RCC 7860 (cell line): Measurements from ENCODE around the gene SLC2A11.
"Not testable (repeated sequence)": the region's sequence is repeated elsewhere in the genome, so short reads cannot be mapped to it uniquely, and the experiment has no call there.

ENCODE experiments used
- DNase-seq: peaks from one replicate; pipeline ENCODE4 v3.0.0-alpha.2; 2015; ENCODE audit warnings: low spot score
- FAIRE-seq: peaks from 2 replicates; lab custom pipeline; 2012; peaks lifted over from hg19 to GRCh38; lab: Jason Lieb, UNC

Gene SLC2A11

DNA sequence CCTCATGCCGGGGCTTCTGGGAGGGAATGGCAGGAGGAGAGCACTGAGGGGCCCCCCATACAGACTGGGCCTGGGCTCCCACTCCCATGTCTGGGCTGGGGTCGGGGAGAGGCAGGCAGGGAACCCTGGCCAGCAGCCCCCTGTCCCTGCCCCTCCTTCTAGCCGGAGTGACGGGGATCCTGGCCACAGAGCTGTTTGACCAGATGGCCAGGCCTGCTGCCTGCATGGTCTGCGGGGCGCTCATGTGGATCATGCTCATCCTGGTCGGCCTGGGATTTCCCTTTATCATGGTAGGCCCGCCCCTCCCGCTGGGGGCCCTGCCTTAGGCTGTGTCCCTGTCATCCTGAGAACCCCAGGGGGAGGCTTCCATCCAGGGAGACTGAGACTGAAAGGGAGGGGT lies 26.5 kb downstream of the SLC2A11 start:
- DNase-seq (no peak), FAIRE-seq (no peak)

GRCh38 chr22:23888615-23889401 lies 31.1 kb downstream of the SLC2A11 start:
- FAIRE-seq = no peak
- DNase-seq = peak; percentile 7

GRCh38 chr22:23889620-23890019 lies 31.9 kb downstream of the SLC2A11 start:
- DNase-seq (no peak), FAIRE-seq (no peak)

DNA sequence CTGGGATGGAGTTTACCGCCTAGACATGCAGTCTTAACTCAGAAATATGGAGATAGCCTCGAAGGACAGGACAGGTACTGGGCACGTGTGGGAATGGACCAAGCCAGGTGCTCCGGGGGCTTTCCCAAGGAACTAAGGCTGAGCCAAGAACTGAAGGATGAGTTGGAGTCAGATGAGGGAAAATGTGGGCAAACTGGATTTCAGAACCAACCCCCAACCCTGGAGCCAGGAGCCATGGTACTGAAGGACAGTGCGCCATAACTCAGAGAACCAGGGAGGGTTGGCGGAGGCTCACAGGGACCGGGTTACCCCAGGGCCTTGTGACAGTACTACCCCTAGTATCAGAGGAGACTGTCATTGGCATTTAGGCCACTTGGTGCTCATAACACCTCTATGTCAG lies 34.1 kb downstream of the SLC2A11 start:
- DNase-seq (no peak), FAIRE-seq (no peak)

DNA sequence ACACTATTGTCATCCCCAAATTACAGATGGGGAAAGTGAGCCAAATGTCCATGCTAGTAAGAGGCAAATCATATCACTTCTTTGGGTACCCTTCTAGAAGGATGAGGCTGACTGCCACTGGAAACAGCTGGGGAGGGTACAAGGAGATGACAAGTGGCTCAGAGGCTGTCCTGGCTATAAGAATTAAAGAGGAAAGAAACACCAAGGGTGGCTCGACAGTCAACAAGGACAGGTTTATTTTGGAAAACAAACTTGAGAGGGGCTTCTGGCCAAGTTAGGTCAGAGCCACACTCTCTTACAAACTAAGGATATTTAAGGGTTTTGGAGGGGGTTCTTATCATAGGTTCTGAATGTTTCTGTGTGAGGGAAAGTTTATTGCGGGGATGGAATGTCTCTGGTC lies 34.5 kb downstream of the SLC2A11 start:
- no peak for DNase-seq
- FAIRE-seq = no peak

GRCh38 chr22:23892706-23893105 lies 35.0 kb downstream of the SLC2A11 start:
- DNase-seq (no peak), FAIRE-seq (no peak)

DNA sequence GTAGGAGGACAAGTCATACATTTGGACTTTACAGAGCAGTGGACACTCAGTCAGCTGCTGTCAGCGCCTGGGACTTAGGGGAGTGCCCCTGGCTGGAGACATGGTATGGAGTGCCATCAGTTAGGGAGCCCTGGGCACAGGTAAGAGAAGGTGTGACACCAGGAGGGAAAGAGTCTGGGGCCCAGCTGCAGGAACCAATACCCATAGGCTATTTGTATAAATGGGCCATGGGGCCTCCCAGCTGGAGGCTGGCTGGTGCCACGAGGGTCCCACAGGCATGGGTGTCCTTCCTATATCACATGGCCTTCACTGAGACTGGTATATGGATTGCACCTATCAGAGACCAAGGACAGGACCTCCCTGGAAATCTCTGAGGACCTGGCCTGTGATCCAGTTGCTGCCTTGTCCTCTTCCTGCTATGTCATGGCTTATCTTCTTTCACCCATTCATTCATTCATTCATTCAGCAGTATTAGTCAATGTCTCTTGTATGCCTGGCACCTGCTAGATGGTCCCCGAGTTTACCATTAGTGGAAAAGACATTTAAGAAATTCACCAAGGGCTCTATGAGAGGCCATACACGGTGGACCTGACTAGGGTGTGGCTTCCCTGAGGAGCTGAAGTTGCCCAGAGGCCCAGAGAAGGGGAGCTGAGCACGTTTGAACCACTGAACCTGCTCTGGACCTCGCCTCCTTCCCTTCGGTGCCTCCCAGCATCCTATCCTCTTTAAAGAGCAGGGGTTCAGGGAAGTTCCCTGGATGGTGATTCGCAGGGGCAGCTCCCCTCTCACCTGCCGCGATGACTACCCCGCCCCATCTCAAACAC lies 35.7 kb downstream of the SLC2A11 start:
- DNase-seq (no peak), FAIRE-seq (no peak)

DNA sequence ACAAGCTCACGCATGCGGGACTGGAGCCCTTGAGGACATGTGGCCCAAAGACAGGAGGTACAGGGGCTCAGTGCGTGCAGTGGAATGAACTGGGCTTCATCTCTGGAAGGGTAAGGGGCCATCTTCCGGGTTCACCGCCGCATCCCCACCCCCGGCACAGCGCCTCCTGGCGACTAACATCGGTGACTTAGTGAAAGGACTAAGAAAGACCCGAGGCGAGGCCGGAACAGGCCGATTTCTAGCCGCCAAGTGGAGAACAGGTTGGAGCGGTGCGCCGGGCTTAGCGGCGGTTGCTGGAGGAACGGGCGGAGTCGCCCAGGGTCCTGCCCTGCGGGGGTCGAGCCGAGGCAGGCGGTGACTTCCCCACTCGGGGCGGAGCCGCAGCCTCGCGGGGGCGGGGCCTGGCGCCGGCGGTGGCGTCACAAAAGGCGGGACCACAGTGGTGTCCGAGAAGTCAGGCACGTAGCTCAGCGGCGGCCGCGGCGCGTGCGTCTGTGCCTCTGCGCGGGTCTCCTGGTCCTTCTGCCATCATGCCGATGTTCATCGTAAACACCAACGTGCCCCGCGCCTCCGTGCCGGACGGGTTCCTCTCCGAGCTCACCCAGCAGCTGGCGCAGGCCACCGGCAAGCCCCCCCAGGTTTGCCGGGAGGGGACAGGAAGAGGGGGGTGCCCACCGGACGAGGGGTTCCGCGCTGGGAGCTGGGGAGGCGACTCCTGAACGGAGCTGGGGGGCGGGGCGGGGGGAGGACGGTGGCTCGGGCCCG lies 36.5 kb downstream of the SLC2A11 start, which contains the start of gene MIF:
Gene MIF (plus strand): TSS at position 439 of the 765 bp plus-strand sequence. CDS start 92 bp downstream, at position 531.
- FAIRE-seq (no peak), DNase-seq (peak; percentile 85)

DNA sequence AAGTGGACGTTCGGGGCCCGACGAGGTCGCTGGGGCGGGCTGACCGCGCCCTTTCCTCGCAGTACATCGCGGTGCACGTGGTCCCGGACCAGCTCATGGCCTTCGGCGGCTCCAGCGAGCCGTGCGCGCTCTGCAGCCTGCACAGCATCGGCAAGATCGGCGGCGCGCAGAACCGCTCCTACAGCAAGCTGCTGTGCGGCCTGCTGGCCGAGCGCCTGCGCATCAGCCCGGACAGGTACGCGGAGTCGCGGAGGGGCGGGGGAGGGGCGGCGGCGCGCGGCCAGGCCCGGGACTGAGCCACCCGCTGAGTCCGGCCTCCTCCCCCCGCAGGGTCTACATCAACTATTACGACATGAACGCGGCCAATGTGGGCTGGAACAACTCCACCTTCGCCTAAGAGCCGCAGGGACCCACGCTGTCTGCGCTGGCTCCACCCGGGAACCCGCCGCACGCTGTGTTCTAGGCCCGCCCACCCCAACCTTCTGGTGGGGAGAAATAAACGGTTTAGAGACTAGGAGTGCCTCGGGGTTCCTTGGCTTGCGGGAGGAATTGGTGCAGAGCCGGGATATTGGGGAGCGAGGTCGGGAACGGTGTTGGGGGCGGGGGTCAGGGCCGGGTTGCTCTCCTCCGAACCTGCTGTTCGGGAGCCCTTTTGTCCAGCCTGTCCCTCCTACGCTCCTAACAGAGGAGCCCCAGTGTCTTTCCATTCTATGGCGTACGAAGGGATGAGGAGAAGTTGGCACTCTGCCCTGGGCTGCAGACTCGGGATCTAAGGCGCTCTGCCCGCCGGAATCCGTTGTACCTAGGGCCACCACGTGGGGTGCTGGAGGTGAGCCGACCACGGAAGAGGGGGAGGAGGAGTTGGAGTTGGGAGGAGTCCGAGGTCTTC lies 37.3 kb downstream of the SLC2A11 start:
- FAIRE-seq = no peak
- DNase-seq = peak; percentile 77

DNA sequence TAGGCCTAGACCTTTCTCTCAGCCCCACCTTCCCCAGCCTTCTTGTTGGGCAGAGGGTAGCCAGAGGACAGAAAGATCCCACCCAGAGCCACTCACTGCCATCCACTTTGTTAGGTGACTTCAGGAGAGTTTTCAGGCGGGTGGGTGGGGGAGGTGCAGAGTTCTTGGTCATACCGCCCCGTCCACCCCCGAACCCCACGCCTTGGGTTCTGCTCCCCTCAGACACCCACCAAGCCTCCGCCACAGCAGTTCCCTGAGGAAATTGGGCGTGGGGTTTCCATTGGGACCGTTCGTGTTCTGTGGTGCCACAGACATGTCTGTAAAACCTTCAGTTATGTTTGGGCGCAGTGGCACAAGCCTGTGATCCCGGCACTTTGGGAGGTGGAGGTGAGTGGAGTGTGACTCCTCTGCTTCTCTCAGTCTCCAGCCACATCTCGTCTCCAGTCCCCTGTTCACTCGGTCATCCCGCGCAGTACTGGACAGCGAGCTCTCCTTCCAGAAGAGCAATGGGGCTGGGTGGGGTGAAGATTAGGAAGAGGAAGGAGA lies 38.0 kb downstream of the SLC2A11 start:
- FAIRE-seq = no peak
- no peak for DNase-seq

DNA sequence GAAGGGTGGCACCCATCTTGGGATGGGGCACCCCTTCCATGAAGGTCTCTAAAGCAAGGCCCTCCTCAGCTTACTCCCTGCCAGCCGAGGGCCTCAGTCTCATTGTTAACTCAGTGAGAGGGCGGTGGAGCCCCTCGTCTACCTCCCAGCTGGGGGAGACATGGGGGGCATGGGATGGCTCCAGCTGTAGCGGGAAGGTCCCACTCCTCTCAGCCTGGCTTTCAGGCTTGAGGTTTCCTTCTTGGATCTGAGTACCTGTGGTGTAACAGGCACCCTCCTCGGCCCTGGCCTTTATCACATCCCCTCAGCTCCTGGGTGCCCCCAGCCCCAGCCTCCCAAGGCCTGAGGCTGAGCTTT lies 38.5 kb downstream of the SLC2A11 start:
- DNase-seq (no peak), FAIRE-seq (no peak)

DNA sequence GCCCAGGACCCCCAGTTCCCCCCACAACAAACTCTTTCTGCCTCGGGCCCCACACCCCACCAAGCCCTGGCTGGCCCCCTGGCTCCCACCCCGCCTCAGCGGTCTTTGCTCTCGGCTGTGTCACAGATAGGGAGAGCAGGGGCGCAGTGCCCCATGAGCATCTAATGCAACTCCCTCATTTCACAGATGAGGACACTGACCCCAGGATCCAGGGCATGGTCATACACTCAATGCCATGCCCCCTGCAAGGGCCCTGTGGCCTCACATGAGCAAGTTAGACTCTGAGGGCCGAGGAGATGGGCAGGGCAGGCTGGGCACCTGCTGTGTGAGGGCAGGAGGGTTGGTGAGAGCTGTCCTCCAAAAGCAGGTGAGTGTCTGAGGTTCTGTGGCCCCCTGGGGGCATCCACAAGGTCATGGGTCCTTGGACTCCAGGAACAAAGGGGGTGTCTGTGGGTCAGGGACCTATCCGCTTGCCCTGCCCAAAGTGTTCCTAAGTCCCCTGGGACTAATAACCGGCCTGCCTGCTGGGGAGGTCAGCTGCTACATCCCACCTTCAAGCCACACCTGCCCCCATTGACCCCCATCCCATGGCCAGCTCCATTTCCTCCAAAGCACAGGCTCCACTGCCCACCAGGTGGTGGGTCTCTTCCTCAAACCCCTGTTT lies 39.0 kb downstream of the SLC2A11 start:
- no peak for DNase-seq
- FAIRE-seq = no peak

DNA sequence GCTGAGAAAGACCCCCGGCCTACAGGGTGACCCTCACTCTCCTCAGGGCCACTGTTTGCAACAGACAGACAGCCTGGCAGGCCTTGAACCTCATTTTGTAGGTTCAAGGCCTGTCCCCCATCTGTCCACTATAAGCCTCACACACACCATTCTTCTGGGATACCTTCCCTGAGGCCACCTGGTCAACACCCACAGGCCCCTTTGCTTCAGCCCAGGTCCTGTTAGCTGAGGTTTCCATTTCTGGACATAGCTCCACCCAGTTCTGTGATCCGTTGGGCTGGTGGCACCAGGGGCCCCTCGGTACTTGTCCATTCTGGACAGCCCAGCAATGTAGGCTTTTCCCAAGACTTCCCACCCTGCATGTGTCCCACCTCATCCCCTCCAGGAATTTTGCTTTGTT lies 39.6 kb downstream of the SLC2A11 start:
- DNase-seq (no peak), FAIRE-seq (no peak)

GRCh38 chr22:23898006-23898974 lies 40.6 kb downstream of the SLC2A11 start:
- DNase-seq = no peak
- FAIRE-seq = no peak

DNA sequence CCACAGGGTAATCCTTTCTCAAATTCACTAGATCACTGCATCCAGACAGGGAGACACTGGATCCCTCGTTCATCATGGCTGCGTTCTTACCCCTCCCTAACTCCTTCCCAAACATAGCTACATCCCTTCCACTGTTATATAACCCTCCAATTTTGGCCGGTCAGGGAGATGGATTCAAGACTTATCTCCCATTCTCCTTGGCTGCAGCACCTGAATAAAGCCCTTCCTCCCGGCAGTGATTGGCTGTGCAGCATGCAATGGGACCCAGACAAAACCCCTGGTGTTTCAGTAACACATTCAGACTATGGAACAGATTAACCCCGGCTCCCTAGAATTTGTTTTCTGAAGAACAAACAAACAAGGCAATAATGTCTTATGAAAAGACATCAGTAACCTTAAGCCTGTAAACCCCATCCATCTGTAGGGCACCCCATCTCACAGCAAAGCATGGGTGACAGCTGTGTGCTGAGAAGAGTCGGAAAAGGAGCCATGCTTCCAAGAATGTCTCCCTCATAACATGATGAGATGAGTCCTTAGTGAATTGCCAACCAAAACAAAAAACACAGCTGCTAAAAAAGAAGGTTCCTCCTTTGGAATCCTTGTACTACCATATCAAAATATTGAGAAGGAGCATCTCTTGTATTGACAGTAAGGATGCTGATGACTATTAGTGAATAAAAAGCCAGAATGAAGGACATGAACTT lies 41.5 kb downstream of the SLC2A11 start:
- no peak for FAIRE-seq
- no peak for DNase-seq

- FAIRE-seq, DNase-seq: not testable (repeated sequence)
Measured at GRCh38 chr22:23900227-23900626, 42.6 kb downstream of the SLC2A11 start.

DNA sequence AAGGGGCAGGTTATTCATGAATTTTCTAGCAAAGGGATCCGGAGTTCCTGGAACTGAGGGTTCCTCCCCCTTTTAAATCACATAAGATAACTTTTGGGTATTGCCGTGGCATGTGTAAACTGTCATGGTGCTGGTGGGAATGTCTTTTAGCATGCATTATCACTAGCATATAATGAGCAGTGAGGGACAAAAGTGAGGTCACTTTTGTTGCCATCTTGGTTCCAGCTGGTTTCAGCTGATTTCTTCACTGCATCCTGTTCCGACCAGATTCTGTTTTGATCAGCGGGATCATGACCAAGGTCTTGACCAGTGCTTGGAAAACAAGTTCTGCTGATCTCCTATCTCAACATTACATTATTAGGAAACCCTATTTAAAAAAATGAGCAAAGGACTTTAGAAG lies 43.9 kb downstream of the SLC2A11 start:
- FAIRE-seq (no peak), DNase-seq (no peak)
